HG02571 (cell line): Measurements from ENCODE around the gene PI4KB.

Source experiments
- ATAC-seq: cut with Tn5 transposase; IDR thresholded peaks from one replicate; pipeline ENCODE4 v1.9.1; 2021; ENCODE audit warnings: mild to moderate bottlenecking, moderate library complexity; ENCODE audit not compliant: unreplicated experiment

PI4KB gene

DNA sequence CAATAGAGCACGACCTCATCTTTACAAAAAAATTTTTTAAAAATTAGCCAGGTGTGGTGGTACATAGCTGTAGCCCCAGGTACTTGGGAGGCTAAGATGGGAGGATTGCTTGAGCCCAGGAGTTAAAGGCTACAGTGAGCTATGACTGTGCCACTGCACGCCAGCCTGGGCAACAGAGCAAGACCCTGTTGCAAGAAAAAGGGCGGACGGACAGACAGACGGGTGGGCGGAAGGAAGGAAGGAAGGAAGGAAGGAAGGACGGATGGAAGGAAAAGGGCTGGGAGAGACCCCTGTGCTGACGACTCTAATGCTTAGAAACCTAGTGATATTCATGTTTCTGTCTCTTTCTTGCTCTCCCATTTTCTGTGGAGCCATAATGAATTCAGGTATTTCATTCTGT is 14.4 kb downstream of the PI4KB start:
- ATAC-seq: no peak

DNA sequence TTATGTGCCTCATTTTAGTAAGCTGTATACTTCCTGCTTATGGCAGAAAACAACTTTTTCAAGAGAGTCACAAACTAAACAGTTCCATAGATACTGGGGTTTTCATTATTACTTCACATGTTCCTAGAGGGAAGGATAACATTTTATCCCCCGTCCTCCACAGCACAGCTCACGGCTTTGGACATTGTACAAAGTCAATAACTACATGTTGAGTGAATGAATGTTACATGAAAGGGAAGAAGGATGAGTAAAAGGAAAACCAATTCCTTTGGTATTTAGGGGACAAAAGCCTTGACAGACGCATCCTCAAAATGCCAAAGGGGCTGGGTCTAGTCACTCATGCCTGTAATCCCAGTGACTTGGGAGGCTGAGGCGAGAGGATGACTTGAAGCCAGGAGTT is 14.8 kb downstream of the PI4KB start:
- ATAC-seq: no peak

DNA sequence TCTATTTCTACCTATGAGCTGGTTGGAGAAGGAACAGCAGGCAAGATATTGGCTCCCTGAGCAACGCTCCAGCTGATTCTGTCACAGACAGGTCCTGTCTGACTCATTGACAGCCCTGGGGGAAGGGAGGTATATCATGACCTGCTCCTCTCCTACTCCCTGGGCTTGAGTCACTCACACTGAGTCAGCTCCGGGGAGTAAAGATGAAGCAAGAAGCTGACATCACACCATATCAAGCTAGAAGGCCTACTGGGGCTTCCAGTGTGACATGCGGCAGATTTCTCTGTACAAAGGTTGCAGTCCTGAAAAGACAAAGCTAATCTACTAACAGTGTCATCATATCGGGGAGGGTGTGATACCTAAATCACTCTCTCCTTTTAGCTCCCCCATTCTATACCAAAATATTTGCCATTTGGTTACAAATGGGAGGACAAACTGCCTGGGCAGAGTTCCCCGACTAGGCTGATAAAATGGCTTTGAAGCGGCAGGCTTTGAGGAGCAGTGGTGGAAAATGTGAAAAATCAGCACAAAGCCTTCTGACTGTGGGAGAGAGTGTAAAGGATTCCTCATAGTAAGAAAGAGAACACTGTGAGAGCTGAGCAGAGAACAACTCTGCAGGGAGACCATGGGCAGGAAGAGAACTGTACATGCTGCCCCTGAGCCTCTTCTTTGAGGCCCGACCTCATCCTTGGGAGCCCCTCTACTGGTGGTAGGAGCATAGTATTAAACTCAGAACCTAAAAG is 15.5 kb downstream of the PI4KB start:
- no peak for ATAC-seq

DNA sequence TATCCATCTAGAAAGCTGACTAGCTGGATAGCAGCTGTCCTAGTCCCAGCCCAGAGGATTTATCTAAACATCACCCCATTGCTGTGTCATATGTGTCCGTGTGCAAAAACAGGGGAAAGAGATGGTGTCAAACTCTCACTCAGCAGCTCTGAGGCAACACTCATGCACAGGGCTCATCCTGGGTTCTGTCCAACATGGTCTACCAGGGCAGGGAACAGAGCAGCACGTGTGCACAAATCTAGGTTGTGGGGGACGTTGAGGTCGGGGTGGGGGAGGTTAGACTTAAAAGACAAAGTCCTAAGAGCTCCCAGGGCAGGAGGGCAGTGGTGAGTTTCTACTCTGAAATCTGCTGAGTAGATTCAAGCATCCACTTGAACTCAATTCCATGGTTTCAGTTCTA is 16.2 kb downstream of the PI4KB start:
- ATAC-seq: no peak

DNA sequence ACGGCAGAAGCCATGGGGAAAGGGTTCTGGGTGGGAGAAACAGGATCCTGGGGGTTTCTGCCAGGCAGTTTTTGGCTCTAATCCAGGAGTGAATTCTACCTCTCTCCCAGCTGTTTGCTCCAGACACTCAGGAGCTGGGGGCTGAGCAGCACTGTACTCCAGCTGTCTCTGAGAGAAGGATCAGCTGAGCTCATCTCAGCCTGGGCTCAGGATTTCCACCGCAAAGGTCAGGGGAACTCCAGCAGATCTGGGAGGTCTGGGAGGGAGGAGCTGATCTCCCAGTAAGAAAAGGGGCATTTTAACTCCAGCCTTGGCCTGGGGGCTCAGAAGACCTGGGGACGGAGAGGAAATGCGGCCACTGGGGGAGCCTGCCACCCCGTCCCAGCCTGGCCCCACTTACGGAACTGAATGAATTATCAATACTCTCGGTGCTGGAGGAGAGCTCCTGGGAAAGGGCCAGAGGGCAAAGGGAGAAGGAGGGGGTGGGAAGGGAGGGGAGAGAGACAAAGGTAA is 17.3 kb downstream of the PI4KB start:
- ATAC-seq: no peak

DNA sequence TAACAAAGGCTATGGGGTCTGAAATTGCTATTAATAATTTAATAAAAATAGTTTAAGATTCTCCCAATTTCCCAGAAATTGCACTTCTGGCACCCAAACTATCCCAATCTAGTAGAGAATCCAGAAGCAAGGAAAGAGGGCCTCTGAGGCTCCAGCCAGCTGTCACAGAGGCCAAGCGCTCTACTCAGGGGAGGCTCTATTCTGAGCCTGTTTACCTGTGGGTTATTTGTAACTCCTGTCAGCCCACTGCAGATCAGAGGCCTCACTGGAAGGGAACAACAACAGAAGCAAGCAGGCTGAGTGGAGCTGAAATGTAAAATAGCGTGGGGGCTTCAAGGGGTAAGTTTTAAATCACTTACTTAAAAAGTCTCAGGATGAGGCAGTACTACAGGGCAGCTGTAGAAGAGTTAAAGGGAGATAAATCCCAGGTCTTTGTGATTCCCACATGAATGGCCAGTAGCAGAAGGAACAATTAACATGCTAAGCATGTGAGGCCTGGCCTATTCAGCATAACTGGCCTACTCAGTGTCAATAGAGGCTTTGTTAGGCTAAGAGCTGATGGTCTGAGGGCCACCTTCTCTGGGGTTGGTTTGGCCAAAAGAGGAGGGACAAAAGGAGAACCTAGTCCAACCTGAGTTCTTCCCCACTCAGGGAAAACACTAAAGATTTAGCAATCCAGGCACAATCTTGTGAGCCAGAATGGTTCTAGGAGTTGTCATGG is 32.3 kb downstream of the PI4KB start:
- no peak for ATAC-seq

DNA sequence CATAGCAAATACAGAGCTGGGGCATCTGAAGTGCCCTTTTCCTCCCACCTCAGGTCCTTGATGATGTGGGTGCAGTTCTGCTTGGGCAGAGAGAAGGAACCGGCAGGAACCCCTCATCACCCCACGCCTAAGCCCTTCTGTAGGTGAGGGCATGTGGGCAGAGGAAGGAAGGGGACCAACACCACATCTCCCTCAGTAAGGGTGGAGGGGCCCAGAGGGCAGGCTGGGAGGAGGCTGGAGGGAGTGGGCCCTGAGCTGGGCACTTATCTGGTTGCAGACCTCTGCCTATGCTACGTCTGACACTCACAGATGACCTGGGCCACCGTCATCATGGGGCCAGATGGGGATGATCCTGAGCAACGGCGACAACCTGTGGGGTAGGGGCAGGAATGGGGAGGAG is 34.1 kb downstream of the PI4KB start:
- ATAC-seq: no peak

DNA sequence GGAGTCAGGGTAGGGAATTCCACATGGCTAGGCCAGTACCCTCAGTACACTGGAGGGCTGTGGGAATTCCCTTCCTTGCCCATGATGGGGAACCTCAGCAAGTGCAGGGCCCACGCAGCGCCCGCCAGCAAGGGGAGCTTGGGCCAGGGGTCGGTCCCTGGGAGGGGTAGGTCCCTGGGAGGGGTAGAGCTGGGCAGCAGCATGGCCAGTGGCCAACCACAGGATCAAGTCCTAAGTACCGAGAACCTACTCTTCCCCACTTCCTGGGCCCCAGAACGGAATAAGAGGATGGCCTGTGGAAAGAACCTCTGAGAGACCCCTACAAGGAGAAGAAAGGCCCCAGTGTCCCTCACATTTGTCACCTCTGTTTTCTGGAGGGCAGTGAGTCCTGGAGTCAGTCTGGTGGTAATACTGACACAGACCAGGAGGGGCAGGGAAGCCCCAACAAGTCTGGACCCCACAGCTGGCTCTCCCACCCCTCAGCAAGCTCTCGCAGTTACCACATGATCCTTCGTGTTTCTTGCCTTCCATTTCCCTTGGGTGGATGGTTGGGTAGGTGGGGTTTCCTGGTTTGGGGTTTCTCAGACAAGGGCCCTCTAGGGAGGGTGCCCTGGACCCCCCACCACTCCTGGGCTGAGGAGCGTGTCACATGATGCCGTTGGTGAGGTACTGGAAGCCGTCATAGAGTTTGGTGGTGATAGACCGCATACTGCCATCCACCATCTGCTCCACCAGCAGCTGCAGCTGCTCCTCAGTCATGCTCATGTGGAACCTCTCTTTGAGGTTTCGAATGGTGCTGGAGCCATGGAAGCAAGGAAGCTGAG is 34.8 kb downstream of the PI4KB start:
- no peak for ATAC-seq

DNA sequence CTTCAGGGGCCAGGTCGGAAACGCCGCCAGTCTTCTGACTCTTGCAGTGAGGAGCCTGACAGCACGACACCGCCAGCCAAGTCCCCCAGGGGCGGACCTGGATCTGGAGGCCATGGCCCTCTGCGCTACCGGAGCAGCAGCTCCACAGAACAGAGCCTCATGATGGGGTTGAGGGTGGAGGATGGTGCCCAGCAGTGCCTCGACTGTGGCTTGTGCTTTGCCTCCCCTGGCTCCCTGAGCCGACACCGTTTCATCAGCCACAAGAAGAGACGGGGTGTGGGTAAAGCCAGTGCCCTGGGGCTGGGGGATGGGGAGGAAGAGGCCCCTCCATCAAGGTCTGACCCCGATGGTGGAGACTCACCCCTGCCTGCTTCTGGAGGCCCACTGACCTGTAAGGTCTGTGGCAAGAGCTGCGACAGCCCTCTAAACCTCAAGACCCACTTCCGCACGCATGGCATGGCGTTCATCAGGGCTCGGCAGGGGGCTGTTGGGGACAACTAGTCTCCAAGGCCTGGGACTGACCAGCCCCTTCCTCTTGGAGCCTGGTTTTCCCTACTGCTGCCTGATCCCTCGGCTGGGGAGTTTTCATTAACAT is 36.4 kb downstream of the PI4KB start:
- no peak for ATAC-seq

DNA sequence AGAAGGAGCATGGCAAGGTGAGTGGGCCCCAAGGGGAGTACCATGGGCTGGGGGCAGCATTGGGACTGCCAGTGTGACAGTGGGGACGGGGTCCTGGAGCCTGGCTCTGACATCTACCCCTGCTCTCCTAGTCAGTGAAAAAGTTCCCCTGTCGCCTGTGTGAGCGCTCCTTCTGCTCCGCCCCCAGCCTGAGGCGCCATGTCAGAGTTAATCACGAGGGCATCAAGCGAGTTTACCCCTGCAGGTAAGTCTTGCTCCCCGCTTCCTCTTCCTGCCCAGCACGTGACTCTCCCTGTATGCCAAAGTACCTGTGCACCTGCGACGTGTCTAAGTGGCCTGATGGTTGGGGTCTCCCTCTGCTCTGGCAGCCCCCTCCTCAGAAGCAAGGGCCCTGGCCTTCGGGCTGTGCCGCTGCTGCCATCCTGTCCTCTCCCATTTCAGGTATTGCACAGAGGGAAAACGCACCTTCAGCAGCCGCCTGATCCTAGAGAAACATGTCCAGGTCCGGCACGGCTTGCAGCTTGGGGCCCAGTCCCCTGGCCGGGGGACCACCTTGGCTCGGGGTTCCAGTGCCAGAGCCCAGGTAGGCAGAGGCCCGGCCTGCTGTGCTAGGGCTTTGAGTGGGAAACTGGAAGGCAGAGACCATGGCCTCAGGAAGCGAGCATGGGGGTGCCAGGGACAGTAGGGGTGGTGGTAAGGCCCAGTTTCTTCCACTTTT is 37.1 kb downstream of the PI4KB start:
- ATAC-seq: no peak

DNA sequence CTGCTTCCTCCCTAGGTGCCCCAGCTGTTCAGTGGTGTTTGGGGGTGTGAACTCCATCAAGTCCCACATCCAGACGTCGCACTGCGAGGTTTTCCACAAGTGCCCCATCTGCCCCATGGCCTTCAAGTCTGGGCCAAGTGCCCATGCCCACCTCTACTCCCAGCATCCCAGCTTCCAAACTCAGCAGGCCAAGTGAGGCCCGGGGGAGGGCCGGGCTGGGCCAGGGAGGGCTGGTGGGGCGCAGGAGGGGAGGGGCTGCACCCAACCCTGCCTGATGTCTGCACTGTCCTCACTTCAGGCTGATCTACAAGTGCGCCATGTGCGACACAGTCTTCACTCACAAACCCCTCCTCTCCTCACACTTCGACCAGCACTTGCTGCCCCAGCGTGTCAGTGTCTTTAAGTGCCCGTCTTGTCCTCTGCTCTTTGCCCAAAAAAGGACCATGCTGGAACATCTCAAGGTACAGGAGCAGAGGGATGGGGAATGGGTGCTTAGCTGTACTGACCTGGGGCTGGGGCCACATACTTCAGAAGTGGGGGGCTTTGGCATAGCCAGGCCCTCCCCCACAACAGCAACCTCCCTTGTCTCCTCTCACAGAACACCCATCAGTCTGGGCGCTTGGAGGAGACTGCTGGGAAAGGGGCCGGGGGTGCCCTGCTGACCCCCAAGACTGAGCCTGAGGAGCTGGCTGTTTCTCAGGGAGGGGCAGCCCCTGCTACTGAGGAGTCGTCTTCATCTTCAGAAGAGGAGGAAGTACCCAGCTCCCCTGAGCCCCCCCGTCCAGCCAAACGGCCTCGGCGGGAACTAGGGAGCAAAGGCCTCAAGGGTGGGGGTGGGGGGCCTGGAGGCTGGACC is 37.9 kb downstream of the PI4KB start:
- no peak for ATAC-seq

DNA sequence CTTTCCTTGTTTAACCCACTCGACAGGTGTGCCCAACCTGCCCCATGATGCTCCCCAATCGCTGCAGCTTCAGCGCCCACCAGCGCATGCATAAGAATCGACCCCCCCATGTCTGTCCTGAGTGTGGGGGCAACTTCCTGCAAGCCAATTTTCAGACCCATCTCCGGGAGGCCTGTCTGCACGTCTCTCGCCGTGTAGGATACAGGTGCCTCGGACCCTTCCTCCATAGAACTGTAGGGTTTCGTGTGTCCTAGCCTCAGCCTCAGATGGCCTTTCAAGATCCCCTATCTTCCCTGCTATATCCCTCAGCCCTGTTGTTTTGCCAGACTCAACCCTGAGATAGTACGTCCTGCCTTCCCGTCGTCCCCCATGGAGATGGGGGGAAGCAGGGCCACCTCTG is 38.7 kb downstream of the PI4KB start:
- no peak for ATAC-seq

DNA sequence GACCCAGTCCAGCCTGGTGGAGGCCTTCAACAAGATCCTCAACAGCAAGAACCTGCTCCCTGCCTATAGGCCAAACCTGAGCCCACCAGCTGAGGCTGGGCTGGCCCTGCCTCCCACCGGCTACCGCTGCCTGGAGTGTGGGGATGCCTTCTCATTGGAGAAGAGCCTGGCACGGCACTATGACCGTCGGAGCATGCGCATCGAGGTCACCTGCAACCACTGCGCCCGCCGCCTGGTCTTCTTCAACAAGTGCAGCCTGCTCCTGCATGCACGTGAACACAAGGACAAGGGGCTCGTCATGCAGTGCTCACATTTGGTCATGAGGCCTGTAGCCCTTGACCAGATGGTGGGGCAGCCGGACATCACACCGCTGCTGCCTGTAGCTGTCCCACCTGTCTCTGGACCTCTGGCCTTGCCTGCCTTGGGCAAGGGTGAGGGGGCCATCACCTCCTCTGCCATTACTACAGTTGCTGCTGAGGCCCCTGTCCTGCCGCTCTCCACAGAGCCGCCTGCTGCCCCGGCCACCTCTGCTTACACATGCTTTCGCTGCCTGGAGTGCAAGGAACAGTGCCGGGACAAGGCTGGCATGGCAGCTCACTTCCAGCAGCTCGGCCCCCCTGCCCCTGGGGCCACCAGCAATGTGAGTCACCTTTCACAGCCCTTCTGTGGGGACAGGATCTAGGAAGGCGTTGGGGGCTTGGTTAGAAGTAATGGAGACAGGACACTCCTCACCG is 39.3 kb downstream of the PI4KB start:
- no peak for ATAC-seq

DNA sequence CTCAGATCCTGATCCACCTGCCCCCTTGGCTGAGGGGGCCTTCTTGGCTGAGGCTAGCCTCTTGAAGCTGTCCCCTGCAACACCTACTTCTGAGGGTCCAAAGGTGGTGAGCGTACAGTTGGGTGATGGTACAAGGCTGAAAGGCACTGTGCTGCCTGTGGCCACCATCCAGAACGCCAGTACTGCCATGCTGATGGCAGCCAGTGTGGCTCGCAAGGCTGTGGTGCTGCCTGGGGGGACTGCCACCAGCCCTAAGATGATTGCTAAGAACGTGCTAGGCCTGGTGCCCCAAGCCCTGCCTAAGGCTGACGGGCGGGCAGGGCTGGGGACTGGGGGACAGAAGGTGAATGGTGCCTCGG is 39.9 kb downstream of the PI4KB start:
- no peak for ATAC-seq

DNA sequence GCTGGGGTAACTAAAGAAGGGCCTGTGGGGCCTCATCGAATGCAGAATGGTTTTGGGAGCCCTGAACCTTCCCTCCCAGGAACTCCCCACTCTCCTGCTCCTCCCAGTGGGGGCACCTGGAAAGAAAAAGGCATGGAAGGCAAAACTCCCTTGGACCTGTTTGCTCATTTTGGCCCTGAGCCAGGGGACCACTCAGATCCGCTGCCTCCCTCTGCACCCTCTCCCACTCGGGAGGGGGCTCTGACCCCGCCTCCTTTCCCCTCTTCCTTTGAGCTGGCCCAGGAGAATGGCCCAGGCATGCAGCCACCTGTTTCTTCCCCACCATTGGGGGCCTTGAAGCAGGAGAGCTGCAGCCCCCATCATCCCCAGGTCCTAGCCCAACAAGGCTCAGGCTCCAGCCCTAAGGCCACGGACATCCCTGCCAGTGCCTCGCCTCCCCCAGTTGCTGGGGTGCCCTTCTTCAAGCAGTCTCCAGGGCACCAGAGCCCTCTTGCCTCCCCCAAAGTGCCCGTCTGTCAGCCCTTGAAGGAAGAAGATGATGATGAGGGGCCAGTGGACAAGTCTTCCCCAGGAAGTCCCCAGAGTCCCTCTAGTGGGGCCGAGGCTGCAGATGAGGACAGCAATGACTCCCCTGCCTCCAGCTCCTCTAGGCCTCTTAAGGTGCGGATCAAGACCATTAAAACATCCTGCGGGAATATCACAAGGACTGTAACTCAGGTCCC is 40.4 kb downstream of the PI4KB start:
- ATAC-seq: no peak

DNA sequence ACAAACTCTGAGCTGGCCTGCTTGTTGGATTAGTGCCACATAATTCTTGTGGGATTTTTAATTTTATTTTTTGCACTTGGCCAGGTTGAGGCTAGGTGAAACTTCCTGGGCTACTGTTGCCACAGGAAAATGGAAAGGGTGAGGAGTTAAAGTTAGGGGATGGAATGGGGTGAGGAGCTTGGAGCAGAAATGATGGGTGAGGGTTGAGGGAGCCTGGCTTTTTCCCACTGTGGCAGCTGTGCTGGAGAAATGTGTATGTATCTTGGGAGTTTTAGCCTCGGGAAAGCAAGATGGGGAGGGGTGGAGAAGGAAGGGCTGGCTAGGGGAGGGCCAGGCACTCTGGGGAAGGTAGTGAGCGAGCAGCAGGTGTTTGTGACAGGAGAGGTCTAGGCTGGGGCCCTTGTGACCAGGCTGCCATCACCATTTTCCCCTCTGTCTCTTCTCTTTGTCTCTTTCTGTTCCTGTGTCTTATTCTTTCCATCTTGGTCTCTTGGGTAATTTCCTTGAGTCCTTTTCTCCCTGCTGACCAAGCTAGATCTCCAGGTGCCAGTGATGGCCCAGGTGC is 43.1 kb downstream of the PI4KB start:
- no peak for ATAC-seq

DNA sequence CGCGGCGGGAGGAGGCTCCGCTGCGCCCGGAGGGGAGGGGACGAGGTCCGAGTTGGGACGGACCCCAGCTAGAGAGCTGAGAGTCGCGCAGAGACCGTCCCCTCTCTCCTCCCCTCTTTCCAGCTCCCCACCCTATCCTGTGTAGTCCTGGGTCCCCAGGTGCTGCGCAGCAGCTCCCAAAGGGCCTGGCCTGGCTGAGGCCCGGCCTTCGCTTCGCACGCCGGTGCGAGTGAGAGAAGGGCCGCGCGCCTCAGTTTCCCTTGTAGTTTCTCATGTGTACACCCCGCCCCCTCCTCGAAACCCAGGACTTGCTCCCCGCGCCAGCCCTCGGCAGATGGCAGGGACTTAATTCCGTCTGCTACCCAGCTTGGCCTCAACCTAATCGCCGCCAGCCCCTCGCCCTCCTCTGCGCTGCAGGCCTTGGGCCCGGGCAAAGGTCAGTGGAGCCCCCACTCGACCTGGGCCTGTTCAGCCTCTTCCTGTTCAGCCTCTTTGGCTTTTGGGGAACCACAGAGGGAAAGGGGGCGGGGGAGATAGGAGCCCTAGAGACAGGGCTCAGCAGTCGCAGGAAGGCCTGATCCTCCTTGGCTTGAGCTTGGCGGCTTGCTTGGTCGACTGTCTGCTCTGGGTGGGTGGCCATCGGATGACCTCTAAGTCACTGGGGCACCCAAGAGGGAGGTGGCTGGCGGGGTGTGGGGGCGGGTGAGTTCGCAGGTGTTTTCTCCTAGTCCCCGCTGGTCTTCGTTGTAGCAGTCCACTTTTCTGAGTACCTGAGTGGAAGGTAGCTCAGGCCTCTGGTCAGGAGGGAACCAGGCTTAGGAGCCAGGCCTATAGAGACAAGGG is 44.1 kb downstream of the PI4KB start:
- ATAC-seq: no peak
